Activated naive CD4-positive, alpha-beta T cell treated with anti-CD3 and anti-CD28 coated beads, Interleukin-2, amount 50 U/mL, for 24 hours (primary cell): ENCODE results near the gene STX5.

Experiments used
- H3K27ac Mint-ChIP-seq: one replicate; pipeline ENCODE4 v1.8.0; 2021; ENCODE audit warnings: mild to moderate bottlenecking, mixed read lengths
- H3K27me3 Mint-ChIP-seq: one replicate; pipeline ENCODE4 v1.8.0; 2021; ENCODE audit warnings: mixed read lengths
- H3K36me3 Mint-ChIP-seq: one replicate; pipeline ENCODE4 v1.8.0; 2021; ENCODE audit warnings: mixed read lengths
- H3K4me1 Mint-ChIP-seq: one replicate; pipeline ENCODE4 v1.8.0; 2021; ENCODE audit warnings: mixed read lengths
- H3K4me3 Mint-ChIP-seq: one replicate; pipeline ENCODE4 v1.8.0; 2021; ENCODE audit warnings: mild to moderate bottlenecking, mixed read lengths
- H3K9me3 Mint-ChIP-seq: one replicate; pipeline ENCODE4 v1.8.0; 2021; ENCODE audit warnings: mixed read lengths

STX5 gene

DNA sequence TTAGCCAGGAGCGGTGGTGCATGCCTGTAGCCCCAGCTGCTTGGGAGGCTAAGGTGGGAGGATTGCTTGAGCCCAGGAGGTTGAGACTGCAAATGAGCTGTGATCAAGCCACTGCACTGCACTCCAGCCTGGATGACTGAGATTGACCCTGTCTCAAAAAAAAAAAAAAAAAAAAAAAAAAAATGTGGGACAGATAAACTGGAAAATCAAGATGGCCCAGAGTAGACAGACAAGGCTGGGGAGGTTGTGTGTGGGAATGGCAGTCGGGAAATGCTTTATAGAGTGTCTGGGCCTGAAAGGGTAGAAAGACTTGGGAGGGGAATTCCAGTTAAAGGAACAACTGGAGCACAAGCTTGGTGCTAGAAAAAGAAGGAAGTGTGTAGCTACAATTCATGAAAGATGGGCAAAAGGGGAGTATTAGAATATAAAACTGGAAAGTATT, 25.7 kb upstream of the STX5 start:
- peak overlapping the region; percentile 95 for H3K4me3 Mint-ChIP-seq
- peak overlapping the region; percentile 72 for H3K27ac Mint-ChIP-seq
- no peaks in the 10 kb centered on the region for H3K9me3 Mint-ChIP-seq
- peaks cover 32% of the 10 kb centered on the region for H3K36me3 Mint-ChIP-seq
- no peaks in the 10 kb centered on the region for H3K27me3 Mint-ChIP-seq
- peaks cover 33% of the 10 kb centered on the region for H3K4me1 Mint-ChIP-seq

DNA sequence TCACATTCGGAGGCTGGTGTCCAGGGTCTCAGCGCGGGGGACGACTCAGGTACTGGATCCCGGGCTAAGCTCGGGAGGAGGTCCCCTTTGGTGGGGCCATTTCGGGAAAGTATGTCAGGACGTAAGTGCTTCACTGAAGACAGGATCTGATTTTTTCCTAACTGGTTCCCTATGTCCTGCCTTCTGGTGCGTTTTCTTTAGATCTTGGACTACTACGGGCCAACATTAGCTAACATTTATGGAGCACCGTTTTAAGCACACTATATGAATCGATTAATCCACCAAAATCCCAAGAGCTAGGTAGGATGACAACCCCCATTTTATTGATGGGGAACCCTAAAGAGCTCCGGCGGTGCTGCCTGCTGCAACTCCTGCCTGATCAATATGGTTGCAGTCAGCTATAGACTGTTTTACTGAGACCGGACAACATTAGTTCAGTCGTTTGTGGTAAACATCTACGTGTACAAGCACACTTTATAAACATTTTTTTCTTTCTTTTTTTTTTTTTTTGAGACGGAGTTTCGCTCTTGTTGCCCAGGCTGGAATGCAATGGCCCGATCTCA, 24.6 kb upstream of the STX5 start:
- peaks cover 38% of the 10 kb centered on the region for H3K4me1 Mint-ChIP-seq

DNA sequence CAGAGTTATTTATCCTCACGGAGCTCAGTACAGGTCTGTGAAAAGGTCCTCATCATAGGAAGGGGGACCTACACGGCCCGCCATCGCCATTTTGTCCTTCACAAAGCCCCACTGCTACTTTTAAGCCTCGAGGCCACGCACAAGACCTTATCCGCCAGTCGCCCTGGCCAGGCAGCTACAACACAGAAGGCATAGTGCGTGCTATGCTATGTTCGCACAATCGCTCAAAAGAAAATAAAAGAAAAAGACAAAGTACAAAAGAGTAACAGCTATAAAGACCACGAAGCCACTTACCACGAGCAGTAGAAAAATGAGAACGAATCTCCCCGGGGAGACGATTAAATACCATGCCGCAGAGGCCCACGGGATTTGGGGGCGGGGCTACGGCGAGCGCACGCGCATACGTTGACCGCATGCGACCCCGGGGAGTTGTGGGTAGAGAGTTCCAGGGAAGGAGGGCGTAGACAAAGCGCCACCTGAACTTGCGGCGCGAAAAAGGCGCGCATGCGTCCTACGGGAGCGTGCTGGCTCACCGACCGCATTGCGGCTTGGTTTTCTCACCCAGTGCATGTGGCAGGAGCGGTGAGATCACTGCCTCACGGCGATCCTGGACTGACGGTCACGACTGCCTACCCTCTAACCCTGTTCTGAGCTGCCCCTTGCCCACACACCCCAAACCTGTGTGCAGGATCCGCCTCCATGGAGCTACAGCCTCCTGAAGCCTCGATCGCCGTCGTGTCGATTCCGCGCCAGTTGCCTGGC, 23.9 kb upstream of the STX5 start:
- Mint-ChIP-seq H3K4me1 (peaks cover 38% of the 10 kb centered on the region), H3K27ac (peak overlapping the region; percentile 97), H3K27me3 (no peaks in the 10 kb centered on the region), H3K36me3 (peaks cover 38% of the 10 kb centered on the region), H3K4me3 (peak overlapping the region; percentile 95), H3K9me3 (no peaks in the 10 kb centered on the region)

More for the DNA sequence above, 24.6 kb upstream of the STX5 start:
- Mint-ChIP-seq H3K27ac (peak overlapping the region; percentile 97), H3K36me3 (peaks cover 38% of the 10 kb centered on the region), H3K27me3 (no peaks in the 10 kb centered on the region), H3K4me3 (peak overlapping the region; percentile 95), H3K9me3 (no peaks in the 10 kb centered on the region)

DNA sequence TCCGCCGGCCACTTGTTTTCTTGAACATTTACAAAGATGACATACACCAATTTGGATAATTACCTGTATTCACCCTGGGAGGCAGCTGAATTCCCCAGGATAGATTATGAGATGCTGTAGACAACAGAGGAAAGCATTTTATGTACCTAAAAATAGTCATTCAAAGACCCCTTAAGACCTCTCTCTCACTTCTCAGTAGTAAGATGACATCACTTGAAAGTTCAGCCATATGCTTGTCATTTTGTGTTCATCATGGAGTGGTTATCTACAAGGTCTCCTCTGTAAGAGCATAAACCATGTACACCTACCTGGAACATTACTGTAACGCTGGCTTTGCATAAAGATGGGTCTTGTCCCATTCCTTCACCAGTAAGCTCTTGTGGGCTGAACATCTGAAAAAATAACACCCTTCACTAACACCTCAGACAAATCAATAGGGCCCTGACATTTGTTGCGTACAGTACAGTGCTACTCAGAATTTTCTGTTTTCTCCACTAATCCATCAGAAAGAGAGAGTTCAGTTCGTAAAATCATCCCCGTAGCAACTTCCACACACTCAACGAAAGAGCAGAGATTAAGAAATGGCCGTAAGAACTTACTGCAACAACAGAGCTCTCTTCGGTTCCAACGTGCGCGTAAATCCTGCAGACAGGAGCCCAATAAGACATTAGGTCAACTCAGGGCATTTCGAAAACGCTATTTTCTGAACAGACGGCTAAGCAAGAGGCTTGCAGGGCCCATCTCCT, 23.1 kb upstream of the STX5 start:
- H3K27me3 Mint-ChIP-seq: no peaks in the 10 kb centered on the region
- H3K27ac Mint-ChIP-seq: peak overlapping the region; percentile 97
- H3K9me3 Mint-ChIP-seq: no peaks in the 10 kb centered on the region
- H3K4me1 Mint-ChIP-seq: peaks cover 38% of the 10 kb centered on the region
- H3K36me3 Mint-ChIP-seq: peaks cover 38% of the 10 kb centered on the region
- peak overlapping the region; percentile 95 for H3K4me3 Mint-ChIP-seq

DNA sequence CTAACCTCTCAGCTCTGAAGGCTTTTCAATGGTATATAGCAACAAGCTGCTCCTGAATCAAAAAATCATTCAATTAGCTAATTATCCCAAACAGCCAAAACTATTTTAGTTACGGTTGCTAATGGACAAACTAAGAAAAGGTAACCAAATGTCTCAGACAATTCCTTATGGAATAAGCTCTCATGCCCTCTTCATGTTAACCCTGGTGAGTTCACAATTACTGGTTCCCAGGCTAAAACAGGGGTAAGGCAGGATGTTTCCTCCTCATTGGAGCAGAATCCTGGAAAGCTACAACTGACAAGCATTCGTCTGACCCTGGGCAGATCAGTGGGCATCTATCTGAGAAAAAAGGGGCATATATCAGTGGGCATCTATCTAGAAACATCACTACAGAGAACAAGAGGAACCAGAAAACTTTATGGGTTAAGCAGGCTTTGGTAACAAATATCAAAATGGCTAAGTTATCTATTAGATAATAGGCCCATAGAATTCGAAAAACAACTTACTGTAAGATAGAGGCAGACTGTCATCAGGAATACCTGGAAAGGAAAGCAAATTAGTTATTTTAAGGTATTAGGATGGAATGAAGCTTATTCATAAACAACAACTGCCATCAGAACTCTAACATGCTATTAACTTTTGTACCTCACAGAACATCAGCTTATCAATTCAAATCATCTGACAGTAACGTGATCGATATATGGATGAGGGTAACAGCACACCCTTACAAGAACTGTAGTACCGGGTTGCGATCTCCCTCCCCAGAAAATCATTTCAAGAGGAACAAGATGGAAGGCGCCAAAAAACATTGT, 22.4 kb upstream of the STX5 start:
- peaks cover 39% of the 10 kb centered on the region for H3K4me1 Mint-ChIP-seq
- H3K36me3 Mint-ChIP-seq: peaks cover 38% of the 10 kb centered on the region
- peak overlapping the region; percentile 95 for H3K4me3 Mint-ChIP-seq
- H3K27ac Mint-ChIP-seq: peak overlapping the region; percentile 97
- no peaks in the 10 kb centered on the region for H3K9me3 Mint-ChIP-seq
- no peaks in the 10 kb centered on the region for H3K27me3 Mint-ChIP-seq

DNA sequence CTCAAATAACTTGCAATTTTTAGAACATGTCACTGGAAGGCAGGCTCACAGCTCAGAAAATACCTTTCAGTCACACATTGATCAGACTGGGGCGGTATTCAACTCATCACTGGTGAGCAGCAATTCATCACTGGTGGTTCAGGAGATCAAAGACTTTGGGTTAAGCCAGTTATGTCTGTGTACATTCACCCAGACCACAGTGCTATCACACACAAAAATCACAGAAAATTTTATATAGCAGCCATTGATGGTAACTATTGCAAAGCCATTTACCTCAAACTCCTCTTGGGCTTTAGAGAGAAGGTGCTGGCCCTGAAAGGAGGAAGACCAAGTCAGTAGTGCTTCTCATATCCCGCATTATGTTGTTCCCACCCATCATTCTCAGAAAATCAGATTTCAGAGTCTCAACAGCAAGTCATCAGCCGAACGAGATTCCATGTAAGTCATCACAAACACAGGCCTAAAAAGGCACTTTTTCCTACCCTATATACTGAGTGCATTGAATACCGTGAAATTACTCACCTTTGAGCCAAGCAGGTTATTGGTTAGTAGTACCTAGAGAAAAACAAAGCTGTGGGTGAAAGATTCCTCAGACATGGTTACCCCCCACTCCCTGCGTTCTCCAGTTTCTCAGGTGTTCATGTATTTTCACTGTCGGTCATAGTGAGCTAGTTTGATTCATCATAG, 21.6 kb upstream of the STX5 start:
- Mint-ChIP-seq H3K4me3 (peak overlapping the region; percentile 95), H3K27me3 (no peaks in the 10 kb centered on the region), H3K9me3 (no peaks in the 10 kb centered on the region), H3K36me3 (peaks cover 38% of the 10 kb centered on the region), H3K4me1 (peaks cover 42% of the 10 kb centered on the region), H3K27ac (peak overlapping the region; percentile 97)

DNA sequence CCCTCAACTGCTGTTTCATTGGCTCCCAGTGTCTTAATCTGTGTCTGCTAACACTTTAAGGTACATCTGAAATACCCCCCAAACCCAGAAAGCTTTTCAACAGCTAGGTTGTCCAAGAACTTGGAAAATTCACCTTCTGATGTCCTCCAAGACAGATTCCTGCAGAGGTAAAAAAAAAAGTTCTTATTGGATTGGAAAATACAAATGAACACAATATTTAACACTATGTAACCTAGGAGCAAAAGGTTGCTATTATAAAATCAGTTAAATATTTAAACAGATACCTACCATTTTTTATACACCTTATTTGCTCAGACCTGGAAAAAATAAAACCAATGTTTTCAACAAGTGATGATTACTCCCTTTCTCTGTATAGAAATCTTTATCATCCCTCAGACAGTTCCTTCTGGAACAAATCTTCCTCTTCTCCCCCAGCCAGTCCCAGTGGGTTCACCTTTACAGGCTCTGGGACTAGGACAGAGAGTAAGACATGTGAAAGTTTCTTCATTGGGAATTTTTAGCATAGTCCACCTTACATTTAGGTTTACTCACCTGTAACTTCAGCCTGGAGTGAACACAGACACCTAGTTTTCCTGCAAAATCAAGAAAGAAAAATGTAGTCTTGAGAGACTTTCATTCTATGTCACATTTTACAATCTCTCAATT, 20.8 kb upstream of the STX5 start:
- peak overlapping the region; percentile 97 for H3K27ac Mint-ChIP-seq
- peak overlapping the region; percentile 95 for H3K4me3 Mint-ChIP-seq
- no peaks in the 10 kb centered on the region for H3K9me3 Mint-ChIP-seq
- H3K36me3 Mint-ChIP-seq: peaks cover 35% of the 10 kb centered on the region
- peaks cover 34% of the 10 kb centered on the region for H3K4me1 Mint-ChIP-seq
- H3K27me3 Mint-ChIP-seq: no peaks in the 10 kb centered on the region

DNA sequence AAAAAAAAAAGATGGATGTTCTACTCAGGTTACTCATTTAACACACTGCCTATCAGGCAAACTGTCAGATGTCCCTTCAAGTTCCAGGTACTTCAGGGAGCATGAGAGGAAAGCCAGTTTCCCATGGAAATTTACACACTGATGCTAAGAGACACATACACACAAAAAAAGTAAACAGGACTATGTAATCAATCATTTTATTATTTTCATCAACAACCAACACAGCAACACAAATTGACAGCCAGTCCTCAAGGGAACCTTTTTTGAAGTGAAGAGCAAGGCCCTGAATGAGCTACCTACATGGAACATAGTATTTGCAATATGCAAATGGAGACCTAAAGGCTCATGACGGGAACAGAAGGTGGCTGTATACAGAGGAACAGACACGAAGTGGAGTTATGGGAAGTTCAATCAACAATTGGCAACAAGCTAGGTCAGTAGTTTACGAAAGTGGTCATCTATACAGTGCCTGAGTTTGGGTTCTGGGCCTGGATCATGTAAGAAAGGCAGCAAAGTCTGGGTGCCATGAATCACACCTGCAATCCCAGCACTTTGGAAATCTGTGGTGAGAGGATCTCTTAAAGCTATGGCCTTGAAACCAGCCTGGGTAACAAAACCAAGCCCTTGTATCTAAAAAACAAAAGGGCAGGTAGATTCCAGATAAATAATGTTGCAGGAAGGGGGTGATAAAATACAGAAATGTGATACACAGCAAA, 20.1 kb upstream of the STX5 start:
- H3K4me1 Mint-ChIP-seq: peaks cover 31% of the 10 kb centered on the region
- no peaks in the 10 kb centered on the region for H3K27me3 Mint-ChIP-seq
- no peaks in the 10 kb centered on the region for H3K9me3 Mint-ChIP-seq
- H3K4me3 Mint-ChIP-seq: peak overlapping the region; percentile 95
- peak overlapping the region; percentile 96 for H3K27ac Mint-ChIP-seq
- peaks cover 34% of the 10 kb centered on the region for H3K36me3 Mint-ChIP-seq

DNA sequence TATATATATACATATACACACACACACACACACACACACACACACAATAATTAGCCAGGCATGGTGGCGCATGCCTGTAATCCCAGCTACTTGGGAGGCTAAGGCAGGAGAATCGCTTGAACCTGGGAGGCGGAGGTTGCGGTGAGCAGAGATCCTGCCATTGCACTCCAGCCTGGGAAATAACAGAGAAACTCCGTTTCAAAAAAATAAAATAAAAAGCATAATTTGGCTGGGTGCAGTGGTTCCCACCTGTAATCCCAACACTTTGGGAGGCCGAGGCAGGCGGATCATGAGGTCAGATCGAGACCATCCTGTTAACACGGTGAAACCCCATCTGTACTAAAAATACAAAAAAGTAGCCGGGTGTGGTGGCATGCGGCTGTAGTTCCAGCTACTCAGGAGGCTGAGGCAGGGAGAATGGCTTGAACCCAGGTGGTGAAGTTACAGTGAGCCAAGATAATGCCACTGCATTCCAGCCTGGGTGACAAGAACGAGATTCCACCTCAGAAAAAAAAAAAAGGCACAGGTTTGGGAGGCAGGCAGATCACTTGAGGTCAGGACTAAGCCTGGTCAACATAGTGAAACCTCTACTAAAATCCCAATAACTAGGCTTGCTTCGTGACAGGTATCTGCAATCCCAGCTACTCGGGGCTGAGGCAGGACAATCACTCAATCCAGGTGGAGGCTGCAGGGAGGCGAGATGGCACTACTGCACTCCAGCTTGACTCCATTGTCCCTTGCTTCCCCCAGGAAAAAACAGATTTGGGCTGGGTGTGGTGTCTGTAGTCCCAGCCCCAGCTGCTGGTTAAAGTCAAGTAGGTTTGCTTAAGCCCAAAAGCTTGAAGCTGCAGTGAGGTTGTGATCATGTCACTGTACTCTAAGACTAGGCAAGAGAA, 19.3 kb upstream of the STX5 start:
- peak overlapping the region; percentile 96 for H3K27ac Mint-ChIP-seq
- H3K36me3 Mint-ChIP-seq: peaks cover 34% of the 10 kb centered on the region
- H3K4me3 Mint-ChIP-seq: peak overlapping the region; percentile 95
- H3K27me3 Mint-ChIP-seq: no peaks in the 10 kb centered on the region
- no peaks in the 10 kb centered on the region for H3K9me3 Mint-ChIP-seq
- peaks cover 32% of the 10 kb centered on the region for H3K4me1 Mint-ChIP-seq

DNA sequence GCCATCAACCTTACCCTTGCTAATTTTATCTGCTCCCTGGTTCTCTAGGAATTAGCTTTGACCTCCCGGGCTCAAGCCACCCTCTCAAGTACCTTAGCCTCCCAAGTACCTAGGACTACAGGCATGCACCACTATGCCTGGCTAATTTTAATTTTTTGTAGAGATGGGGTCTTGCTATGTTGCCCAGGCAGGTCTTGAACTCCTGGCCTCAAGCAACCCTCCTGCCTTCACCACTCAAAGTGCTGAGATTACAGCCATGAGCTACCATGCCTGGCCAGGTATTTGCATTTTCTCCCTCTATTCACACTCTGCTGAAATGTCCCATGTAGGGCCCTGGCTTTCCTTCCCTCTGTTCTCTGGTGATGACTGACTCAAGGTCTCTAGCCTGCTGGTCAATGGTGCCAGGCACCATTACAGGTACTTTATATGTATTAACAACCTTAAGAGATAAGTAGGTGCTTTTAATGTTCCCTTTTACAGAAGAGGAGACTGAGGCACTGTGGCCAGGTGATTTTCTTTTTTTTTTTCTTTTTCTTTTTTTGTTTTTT, 16.0 kb upstream of the STX5 start:
- Mint-ChIP-seq H3K27me3 (no peaks in the 10 kb centered on the region), H3K27ac (no peak overlapping the region), H3K9me3 (no peaks in the 10 kb centered on the region), H3K36me3 (peaks cover 8% of the 10 kb centered on the region), H3K4me3 (no peak overlapping the region), H3K4me1 (peaks cover 22% of the 10 kb centered on the region)

DNA sequence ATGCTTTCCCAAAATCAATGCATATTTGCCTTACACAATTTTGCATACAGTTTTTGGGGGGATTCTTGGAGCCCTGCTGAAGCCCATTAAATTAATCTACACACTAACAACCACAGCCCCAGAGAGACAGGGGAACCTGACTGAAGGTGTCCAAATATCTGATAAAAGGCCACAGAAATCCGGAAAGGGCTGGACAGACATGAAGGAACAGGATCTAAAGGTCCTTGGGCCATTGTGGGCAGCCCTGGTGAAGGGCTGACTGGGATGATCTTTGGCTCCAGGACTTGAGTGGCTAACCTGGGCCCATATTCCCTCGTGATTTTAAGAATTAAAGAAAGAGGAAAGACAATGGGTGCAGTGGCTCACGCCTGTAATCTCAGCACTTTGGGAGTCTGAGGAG, 14.3 kb upstream of the STX5 start:
- H3K4me1 Mint-ChIP-seq: peaks cover 12% of the 10 kb centered on the region
- no peak overlapping the region for H3K27ac Mint-ChIP-seq
- H3K9me3 Mint-ChIP-seq: no peaks in the 10 kb centered on the region
- H3K4me3 Mint-ChIP-seq: no peak overlapping the region
- no peaks in the 10 kb centered on the region for H3K36me3 Mint-ChIP-seq
- H3K27me3 Mint-ChIP-seq: no peaks in the 10 kb centered on the region

DNA sequence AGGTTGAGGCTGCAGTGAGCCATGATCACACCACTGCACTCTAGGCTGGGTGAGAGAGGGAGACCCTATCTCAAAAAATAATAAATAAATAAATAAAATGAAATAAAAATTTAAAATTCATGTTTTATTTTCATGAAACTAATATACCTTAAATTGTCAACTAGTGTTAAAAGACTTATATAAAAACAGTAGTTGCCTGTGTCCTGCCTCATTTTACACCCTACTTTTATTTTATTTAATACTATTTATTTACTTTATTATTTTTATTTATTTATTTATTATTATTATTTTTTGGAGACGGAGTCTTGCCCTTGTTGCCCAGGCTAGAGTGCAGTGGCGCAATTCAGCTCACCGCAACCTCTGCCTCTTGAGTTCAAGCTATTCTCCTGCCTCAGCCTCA, 12.3 kb upstream of the STX5 start:
- Mint-ChIP-seq H3K4me3 (no peak overlapping the region), H3K4me1 (peaks cover 21% of the 10 kb centered on the region), H3K27ac (peak overlapping the region; percentile 41), H3K9me3 (no peaks in the 10 kb centered on the region), H3K36me3 (peaks cover 3% of the 10 kb centered on the region), H3K27me3 (no peaks in the 10 kb centered on the region)

DNA sequence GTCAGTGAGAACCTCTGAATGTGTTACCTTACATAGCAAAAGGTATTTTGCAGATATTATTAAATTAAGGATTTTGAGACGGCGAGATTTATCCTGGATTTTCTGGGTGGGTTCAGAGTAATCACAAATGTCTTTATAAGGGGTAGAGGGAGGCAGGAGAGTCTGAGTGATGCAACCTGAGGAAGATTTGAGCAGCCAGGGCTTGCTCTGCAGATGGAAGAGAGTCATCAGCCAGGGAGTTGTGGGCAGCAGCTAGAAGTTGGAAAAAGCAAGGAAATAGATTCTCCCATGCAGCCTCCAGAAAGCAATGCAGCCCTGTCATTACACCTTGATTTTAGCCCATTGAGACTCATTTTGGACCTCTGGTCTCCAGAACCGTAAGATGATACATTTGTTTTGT, 11.6 kb upstream of the STX5 start:
- Mint-ChIP-seq H3K36me3 (peaks cover 5% of the 10 kb centered on the region), H3K27ac (no peak overlapping the region), H3K27me3 (no peaks in the 10 kb centered on the region), H3K4me3 (no peak overlapping the region), H3K4me1 (peaks cover 22% of the 10 kb centered on the region), H3K9me3 (no peaks in the 10 kb centered on the region)
